Sigmoid colon (tissue), 7 donors: Measurements from ENCODE around the gene DTYMK. TPM values are rescaled to one million over a fixed set of nuclear protein-coding genes. Genes with fewer than 3 reads are reported as not detected.

Source experiments
- DNase-seq: peaks from one replicate; pipeline ENCODE4 v3.0.0-alpha.2; 2019
- H3K27ac ChIP-seq, 4 donors: fragments of 200-600 bp; sonication (generic); one replicate each; pipeline ENCODE4 v1.5.1; 2016 to 2019; ENCODE audit warnings: mild to moderate bottlenecking in 1 of 4
- H3K27me3 ChIP-seq, 3 donors: fragments of 200-600 bp; sonication (generic); one replicate each; pipeline ENCODE4 v1.5.1; 2019; ENCODE audit warnings: mild to moderate bottlenecking in 1 of 3
- H3K36me3 ChIP-seq, 4 donors: fragments of 200-600 bp; sonication (generic); one replicate each; pipeline ENCODE4 v1.5.1; 2016 to 2019
- H3K4me1 ChIP-seq, 4 donors: fragments of 200-600 bp; sonication (generic); one replicate each; pipeline ENCODE4 v1.5.1; 2017 to 2019
- H3K4me3 ChIP-seq, 4 donors: fragments of 200-600 bp; sonication (generic); one replicate each; pipeline ENCODE4 v1.5.1; 2017 to 2019; ENCODE audit warnings: mild to moderate bottlenecking in 2 of 4, moderate library complexity in 1 of 4
- H3K9me3 ChIP-seq, 4 donors: fragments of 200-600 bp in 3 of 4; sonication (generic) in 3 of 4; one replicate each; pipeline versions ENCODE4 v1.5.1 to v1.6.1; 2013 to 2019
- EP300 ChIP-seq, 4 donors: sonication (generic); formaldehyde crosslinking; IDR thresholded peaks; one replicate each; pipeline ENCODE4 v1.6.1; 2017; ENCODE audit warnings: antibody characterized with exemption in 4 of 4
- POLR2A ChIP-seq, 2 donors: fragments of 450-650 bp; IDR thresholded peaks; one replicate each; pipeline ENCODE4 v1.6.1; 2016; ENCODE audit warnings: antibody characterized with exemption in 2 of 2, mild to moderate bottlenecking in 2 of 2, moderate library complexity in 2 of 2
- POLR2AphosphoS5 ChIP-seq, 4 donors: sonication (generic); formaldehyde crosslinking; IDR thresholded peaks; one replicate each; pipeline ENCODE4 v1.6.1; 2017; ENCODE audit warnings: antibody characterized with exemption in 4 of 4
- WGBS, 2 donors: extraction: QIAGEN DNeasy Blood & Tissue Kit; methylation state at CpG; one replicate each; pipeline ENCODE4 v1.1.7; 2013; 5-methylcytosine and 5-hydroxymethylcytosine counted together
- intact Hi-C: fragments of 100-400 bp; cut with DNase I; formaldehyde crosslinking; loops from one replicate; pipeline ENCODE4 v1.15.1; 2023
- polyA plus RNA-seq, 3 donors: library from polyadenylated mRNA; stranded (reverse); fragments of 200-250 nt; gene quantifications; one replicate each; pipeline ENCODE4 v1.2.3, GENCODE V29; 2013
- total RNA-seq, 4 donors: library from RNA; depleted of rRNA; stranded (reverse); fragments of >200 nt; gene quantifications; one replicate each; pipeline ENCODE4 v1.1.0, GENCODE V29; 2016
- TF ChIP-seq, protein P1 (sequence below), 4 experiments: fragments of 450-650 bp in 3 of 4; fragments of 200-600 bp in 1 of 4; IDR thresholded peaks; one replicate each; pipeline ENCODE4 v1.5.1; 2016 to 2019; ENCODE audit warnings: antibody characterized with exemption in 4 of 4, mild to moderate bottlenecking in 3 of 4, moderate library complexity in 2 of 4
- donor health status: healthy with polysubstance abuse.
- donor health status: Bipolar disorder and iron deficiency.
- donor health status: healthy.

Gene DTYMK
- total and polyA plus RNA-seq, 7 donors: 7.4 to 53.0 (median 13.8) TPM

DNA sequence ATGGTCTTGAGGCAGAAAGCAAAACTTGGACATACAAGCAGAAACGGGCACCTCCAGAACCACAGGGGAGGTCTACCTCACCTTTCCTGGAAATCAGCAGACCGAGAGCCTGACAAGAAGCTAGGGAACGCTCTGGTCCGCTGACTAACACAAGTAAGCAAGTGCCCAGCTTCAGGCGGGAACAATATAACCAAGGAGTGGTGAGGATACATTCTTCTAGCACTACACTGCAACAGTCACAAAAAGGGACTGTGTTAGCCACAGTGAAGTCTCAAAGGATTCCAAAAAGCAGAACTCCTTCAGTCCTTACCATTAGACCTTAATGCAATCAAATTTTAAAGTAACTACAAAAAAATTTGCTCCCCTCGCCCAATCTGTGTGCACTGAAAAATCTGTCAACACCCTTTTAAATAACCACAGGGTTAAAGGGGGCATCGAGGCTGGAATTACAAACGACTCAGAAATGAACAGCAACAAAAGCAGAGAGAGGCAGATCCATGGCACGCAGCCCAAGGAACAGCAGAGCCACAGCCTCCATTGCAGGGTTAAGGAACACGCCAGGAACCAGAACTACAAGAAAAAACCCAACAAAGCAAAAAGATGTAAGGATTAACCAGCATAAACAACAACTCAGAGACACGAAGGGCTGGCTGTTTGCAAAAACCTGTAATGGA lies 56.7 kb downstream of the DTYMK start:
- Histone ChIP-seq H3K9me3 (no peaks in the 10 kb centered on the region), H3K27me3 (no peaks in the 10 kb centered on the region), H3K36me3 (peaks cover 12 to 57% (median 27%) of the 10 kb centered on the region in 4 donors), H3K4me3 (no peak overlapping the region), H3K27ac (no peak overlapping the region), H3K4me1 (peaks cover 0 to 10% (median 7%) of the 10 kb centered on the region in 4 donors)
- WGBS, 2 donors: 78 to 81% methylated on average over 11 of the region's 11 CpGs
- DNase-seq: peak; percentile 35
- no peak for TF ChIP-seq POLR2AphosphoS5 (IDR thresholded peaks at IDR 0.05)
- TF ChIP-seq, protein P1, sequence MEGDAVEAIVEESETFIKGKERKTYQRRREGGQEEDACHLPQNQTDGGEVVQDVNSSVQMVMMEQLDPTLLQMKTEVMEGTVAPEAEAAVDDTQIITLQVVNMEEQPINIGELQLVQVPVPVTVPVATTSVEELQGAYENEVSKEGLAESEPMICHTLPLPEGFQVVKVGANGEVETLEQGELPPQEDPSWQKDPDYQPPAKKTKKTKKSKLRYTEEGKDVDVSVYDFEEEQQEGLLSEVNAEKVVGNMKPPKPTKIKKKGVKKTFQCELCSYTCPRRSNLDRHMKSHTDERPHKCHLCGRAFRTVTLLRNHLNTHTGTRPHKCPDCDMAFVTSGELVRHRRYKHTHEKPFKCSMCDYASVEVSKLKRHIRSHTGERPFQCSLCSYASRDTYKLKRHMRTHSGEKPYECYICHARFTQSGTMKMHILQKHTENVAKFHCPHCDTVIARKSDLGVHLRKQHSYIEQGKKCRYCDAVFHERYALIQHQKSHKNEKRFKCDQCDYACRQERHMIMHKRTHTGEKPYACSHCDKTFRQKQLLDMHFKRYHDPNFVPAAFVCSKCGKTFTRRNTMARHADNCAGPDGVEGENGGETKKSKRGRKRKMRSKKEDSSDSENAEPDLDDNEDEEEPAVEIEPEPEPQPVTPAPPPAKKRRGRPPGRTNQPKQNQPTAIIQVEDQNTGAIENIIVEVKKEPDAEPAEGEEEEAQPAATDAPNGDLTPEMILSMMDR (IDR thresholded peaks at IDR 0.05): no peak
- no peak for TF ChIP-seq POLR2A (IDR thresholded peaks at IDR 0.05)
- no peak for TF ChIP-seq EP300 (IDR thresholded peaks at IDR 0.05)
- intact Hi-C loops: loop anchor here (10.0 kb wide), 1 partner anchor 275 kb away; the partner anchor contains the start of gene FARP2

DNA sequence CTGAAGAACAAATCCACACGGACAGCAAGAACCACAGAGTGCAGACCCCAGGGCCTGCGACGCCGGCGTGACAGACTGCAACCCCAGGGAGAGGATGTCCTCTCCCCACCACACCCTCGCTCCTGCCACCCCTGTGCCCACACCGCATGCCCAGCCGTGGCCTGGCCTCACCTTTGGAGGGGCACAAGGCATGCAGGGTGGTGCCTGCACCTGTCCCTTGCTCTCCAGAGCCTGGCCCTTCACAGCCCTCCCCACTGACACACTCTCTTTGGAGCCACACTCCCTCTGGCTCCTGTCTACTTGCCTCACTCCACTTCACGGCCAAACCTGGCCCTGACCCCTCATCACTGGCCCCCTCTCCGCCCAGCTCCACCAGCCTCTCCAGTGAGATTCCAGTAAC lies 58.9 kb downstream of the DTYMK start:
- DNase-seq: peak; percentile 51
- intact Hi-C loops: no loop called here
- Histone ChIP-seq H3K9me3 (no peaks in the 10 kb centered on the region), H3K4me1 (no peaks in the 10 kb centered on the region), H3K27me3 (no peaks in the 10 kb centered on the region), H3K4me3 (no peak overlapping the region), H3K36me3 (peaks cover 1 to 44% (median 16%) of the 10 kb centered on the region in 4 donors), H3K27ac (no peak overlapping the region)
- TF ChIP-seq POLR2A (IDR thresholded peaks at IDR 0.05) (no peak), EP300 (IDR thresholded peaks at IDR 0.05) (no peak), POLR2AphosphoS5 (IDR thresholded peaks at IDR 0.05) (no peak)
- TF ChIP-seq, protein P1 (IDR thresholded peaks at IDR 0.05): no peak
- WGBS, 2 donors: 92 to 94% methylated on average over 10 of the region's 10 CpGs

Other genes starting within 250 kb of the DTYMK start
- 100 to 1,000 TPM; 125 to 266 (median 178) TPM for gene STK25, start 178.2 kb downstream of the DTYMK start, total RNA-seq
- gene STK25, start 178.2 kb downstream of the DTYMK start, polyA plus RNA-seq: 100 to 1,000 TPM in 1 of 3 donors, 10 to 100 TPM in 2; 77.7 to 135 (median 79.3) TPM
- gene BOK, start 128.1 kb downstream of the DTYMK start, total RNA-seq: 100 to 1,000 TPM in 1 of 4 donors, 10 to 100 TPM in 3; 46.6 to 112 (median 81.0) TPM
- 10 to 100 TPM in 1 of 3 donors, 1 to 10 TPM in 2; 6.2 to 12.7 (median 8.4) TPM for gene BOK, start 128.1 kb downstream of the DTYMK start, polyA plus RNA-seq
- 10 to 100 TPM; 28.9 to 44.7 (median 38.4) TPM for gene THAP4, start 49.7 kb downstream of the DTYMK start, total RNA-seq
- gene THAP4, start 49.7 kb downstream of the DTYMK start, polyA plus RNA-seq: 100 to 1,000 TPM in 2 of 3 donors, 10 to 100 TPM in 1; 69.3 to 112 (median 109) TPM
- 10 to 100 TPM; 35.2 to 69.8 (median 45.2) TPM for gene ATG4B, start 49.1 kb downstream of the DTYMK start, total RNA-seq
- 10 to 100 TPM; 27.6 to 70.7 (median 29.4) TPM for gene ATG4B, start 49.1 kb downstream of the DTYMK start, polyA plus RNA-seq
- 10 to 100 TPM; 21.1 to 49.8 (median 29.9) TPM for gene ING5, start 15.2 kb upstream of the DTYMK start, total RNA-seq
- gene ING5, start 15.2 kb upstream of the DTYMK start, polyA plus RNA-seq: 10 to 100 TPM in 2 of 3 donors, 1 to 10 TPM in 1; 9.6 to 31.8 (median 20.1) TPM
- gene D2HGDH, start 47.8 kb upstream of the DTYMK start, total RNA-seq: 10 to 100 TPM; 10.7 to 26.9 (median 13.3) TPM
- 10 to 100 TPM in 1 of 3 donors, 1 to 10 TPM in 2; 6.0 to 36.9 (median 8.6) TPM for gene D2HGDH, start 47.8 kb upstream of the DTYMK start, polyA plus RNA-seq
- gene GAL3ST2, start 90.0 kb upstream of the DTYMK start, total RNA-seq: under 1 TPM in 2 of 4 donors, not detected in 2; 0.33 to 0.68 TPM
- gene GAL3ST2, start 90.0 kb upstream of the DTYMK start, polyA plus RNA-seq: 10 to 100 TPM in 1 of 3 donors, 1 to 10 TPM in 2; 3.0 to 13.6 (median 4.2) TPM
- gene NEU4, start 122.4 kb upstream of the DTYMK start, total RNA-seq: 1 to 10 TPM in 1 of 4 donors, under 1 TPM in 2, not detected in 1; 0.36 to 3.6 (median 0.49) TPM
- 10 to 100 TPM; 16.3 to 66.1 (median 39.1) TPM for gene NEU4, start 122.4 kb upstream of the DTYMK start, polyA plus RNA-seq
- under 1 TPM in 3 of 4 donors, not detected in 1; 0.14 to 0.99 (median 0.36) TPM for gene PDCD1, start 172.1 kb upstream of the DTYMK start, total RNA-seq
- 1 to 10 TPM in 1 of 3 donors, not detected in 2; 3.2 TPM for gene PDCD1, start 172.1 kb upstream of the DTYMK start, polyA plus RNA-seq
- under 1 TPM in 1 of 4 donors, not detected in 3; 0.16 TPM for gene RTP5, start 182.9 kb upstream of the DTYMK start, total RNA-seq
- under 1 TPM in 1 of 3 donors, not detected in 2; 0.19 TPM for gene RTP5, start 182.9 kb upstream of the DTYMK start, polyA plus RNA-seq